Left hindlimb (tissue), 1 donor: Measurements from ENCODE around the gene GCSAML.

Source experiments
- DNase-seq: peaks from one replicate; pipeline ENCODE4 v3.0.0-alpha.2; 2018

GCSAML gene

DNA sequence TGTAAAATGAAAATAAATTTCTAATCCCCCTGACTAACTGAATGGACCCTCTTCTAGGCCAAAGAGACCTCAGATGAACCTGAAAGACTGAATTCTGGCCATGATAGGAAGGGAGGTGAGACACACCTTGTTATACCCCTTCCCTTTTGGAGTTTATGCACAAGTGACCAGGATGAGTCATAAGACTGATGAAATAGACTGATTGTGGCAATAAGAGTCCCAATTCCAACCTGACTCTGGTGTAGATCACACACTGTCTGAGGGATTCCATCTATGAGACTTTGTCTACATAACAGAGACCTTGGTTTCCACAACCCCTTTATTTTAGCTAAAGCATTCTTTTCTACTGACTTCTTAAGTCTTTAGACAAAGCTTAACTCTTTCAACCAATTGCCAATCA is 25.7 kb downstream of the GCSAML start:
- DNase-seq, result no peak

GRCh38 chr1:247576514-247576913 is 27.6 kb downstream of the GCSAML start:
- DNase-seq, result no peak

DNA sequence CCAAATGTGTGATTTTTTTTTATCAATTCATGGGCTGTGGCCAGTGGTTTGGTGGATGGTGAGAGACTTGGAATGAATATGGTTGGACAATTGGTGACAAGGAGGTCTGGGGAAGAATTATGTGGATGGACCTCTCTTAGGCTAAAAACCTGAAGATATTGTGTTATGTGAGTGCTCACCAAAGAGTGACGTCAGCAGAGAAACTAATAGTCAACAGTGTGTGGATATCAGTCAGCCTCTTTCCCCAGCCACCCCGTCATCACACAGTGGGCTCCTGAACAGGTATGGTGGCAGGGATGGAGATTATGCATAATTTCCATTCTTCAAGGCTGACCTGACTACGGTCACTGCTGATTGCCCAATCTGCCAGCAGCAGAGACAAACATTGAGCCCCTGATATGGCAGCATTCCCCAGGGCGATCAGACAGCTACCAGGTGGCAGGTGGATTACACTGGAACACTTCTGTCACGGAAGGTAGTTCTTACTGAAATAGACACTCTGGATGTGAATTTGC is 30.1 kb downstream of the GCSAML start:
- no peak for DNase-seq

GRCh38 chr1:247588060-247588459 is 39.1 kb downstream of the GCSAML start, which contains the start of gene OR2G2:
TSS of gene OR2G2 (plus strand) at chr1:247588360. CDS start at chr1:247588360, 0 bp downstream.
- no peak for DNase-seq

DNA sequence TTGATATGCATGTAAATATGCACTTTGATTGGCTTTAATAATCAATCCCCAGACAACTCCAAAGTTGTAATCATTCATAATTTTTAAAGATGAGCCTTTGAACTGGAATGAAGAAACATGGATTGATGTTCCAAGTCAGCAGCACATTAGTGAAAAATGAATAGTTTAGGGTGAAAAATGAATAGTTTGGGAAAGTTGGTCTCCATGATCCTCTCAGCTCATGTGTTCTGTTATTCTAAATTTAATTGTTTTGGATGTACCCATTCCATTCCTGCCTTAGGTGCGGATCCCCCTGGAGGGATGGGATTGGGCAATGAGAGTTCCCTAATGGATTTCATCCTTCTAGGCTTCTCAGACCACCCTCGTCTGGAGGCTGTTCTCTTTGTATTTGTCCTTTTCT is 56.4 kb downstream of the GCSAML start, which contains the start of gene OR2G3:
OR2G3 (plus strand) TSS at position 301 of the 400 bp plus-strand sequence; CDS start at position 301, 0 bp downstream.
- DNase-seq, result no peak

- DNase-seq, result no peak
These were observed 64.5 kb downstream of the GCSAML start for GRCh38 chr1:247613405-247613804.

- no peak for DNase-seq
These were observed 65.7 kb downstream of the GCSAML start for GRCh38 chr1:247614625-247615024.
